A549 (cell line): ENCODE measurements around the gene GSC2.

Experiments used
- CHD4 ChIP-seq: fragments of 200-600 bp; sonication (generic); IDR thresholded peaks from 2 replicates; pipeline ENCODE4 v1.6.1; 2016; ENCODE audit warnings: antibody characterized with exemption, mild to moderate bottlenecking, borderline replicate concordance
- CTCF ChIP-seq: fragments of >200 bp; sonication (Bioruptor Twin); formaldehyde crosslinking; IDR thresholded peaks from 3 replicates; pipeline ENCODE4 v1.5.1; 2016
- EP300 ChIP-seq, 2 experiments: fragments of >200 bp; sonication (Bioruptor Twin); formaldehyde crosslinking; IDR thresholded peaks; 2 replicates in 1 of 2; 3 replicates in 1 of 2; pipeline ENCODE4 v1.6.1; 2016 to 2017

GRCh38 chr22:19182472-19183157, 32.5 kb upstream of the GSC2 start:
- TF ChIP-seq CTCF (no peak), CHD4 (no peak), EP300 (IDR thresholded peaks at IDR 0.05) (no peak)
